NB4 (cell line): ENCODE measurements around the gene CIB2.

Experiments
- CTCF ChIP-seq: IDR thresholded peaks from one replicate; pipeline ENCODE4 v1.5.1; 2012; ENCODE audit warnings: low read depth, low read length
- MYC ChIP-seq: IDR thresholded peaks from 2 replicates; pipeline ENCODE4 v1.6.1; 2011; ENCODE audit warnings: low read depth, low read length

GRCh38 chr15:78100886-78101285, 30.4 kb downstream of the CIB2 start:
- TF ChIP-seq MYC (no peak), CTCF (no peak)
